Measurements from ENCODE around the gene NIPAL3.

Gene NIPAL3

GRCh38 chr1:24427545-24427862 is 11.9 kb downstream of the NIPAL3 start:
- no peak overlapping the region for H3K4me3 ChIP-seq (ENCODE audit: low read depth, low read length)
- no peak for DNase-seq (ENCODE audit: low read depth, low spot score)
- CTCF ChIA-PET: no interaction called here
- POLR2A ChIA-PET: no interaction called here
- no peak for TF ChIP-seq CTCF (IDR thresholded peaks at IDR 0.05; ENCODE audit: insufficient read depth, low read length, missing control alignments)

GRCh38 chr1:24435782-24436365 is 20.3 kb downstream of the NIPAL3 start:
- ChIA-PET CTCF (no interaction called here), POLR2A (no interaction called here)
- DNase-seq (ENCODE audit: low read depth, low spot score): no peak
- TF ChIP-seq CTCF (IDR thresholded peaks at IDR 0.05; ENCODE audit: insufficient read depth, low read length, missing control alignments): no peak
- H3K4me3 ChIP-seq (ENCODE audit: low read depth, low read length): no peak overlapping the region

GRCh38 chr1:24437631-24438396 is 22.2 kb downstream of the NIPAL3 start:
- CTCF ChIA-PET: interaction anchor here (1.2 kb wide), 1 partner anchor 21 kb away, joined by 3 read pairs; no protein-coding TSS in a partner anchor
- TF ChIP-seq CTCF (IDR thresholded peaks at IDR 0.05; ENCODE audit: insufficient read depth, low read length, missing control alignments): no peak
- DNase-seq (ENCODE audit: low read depth, low spot score): no peak
- H3K4me3 ChIP-seq (ENCODE audit: low read depth, low read length): no peak overlapping the region
- POLR2A ChIA-PET: interaction anchor here (1.1 kb wide), 1 partner anchor 14 kb away, joined by 3 read pairs; no protein-coding TSS in a partner anchor

- ChIA-PET CTCF (interaction anchor here (1.2 kb wide), 1 partner anchor 21 kb away, joined by 3 read pairs; no protein-coding TSS in a partner anchor), POLR2A (interaction anchor here (1.1 kb wide), 1 partner anchor 14 kb away, joined by 3 read pairs; no protein-coding TSS in a partner anchor)
- TF ChIP-seq CTCF (IDR thresholded peaks at IDR 0.05; ENCODE audit: insufficient read depth, low read length, missing control alignments): no peak
- no peak overlapping the region for H3K4me3 ChIP-seq (ENCODE audit: low read depth, low read length)
- no peak for DNase-seq (ENCODE audit: low read depth, low spot score)
Observed at GRCh38 chr1:24438423-24438901, 22.9 kb downstream of the NIPAL3 start.

- POLR2A ChIA-PET: no interaction called here
- no peak for TF ChIP-seq CTCF (IDR thresholded peaks at IDR 0.05; ENCODE audit: insufficient read depth, low read length, missing control alignments)
- CTCF ChIA-PET: interaction anchor here (1.2 kb wide), 1 partner anchor 18 kb away, joined by 3 read pairs; no protein-coding TSS in a partner anchor
- no peak for DNase-seq (ENCODE audit: low read depth, low spot score)
- H3K4me3 ChIP-seq (ENCODE audit: low read depth, low read length): no peak overlapping the region
Observed at GRCh38 chr1:24440436-24440835, 24.8 kb downstream of the NIPAL3 start.

- DNase-seq (ENCODE audit: low read depth, low spot score): no peak
- POLR2A ChIA-PET: no interaction called here
Observed at GRCh38 chr1:24441480-24441879, 25.9 kb downstream of the NIPAL3 start.

More at GRCh38 chr1:24441480-24441879, 25.9 kb downstream of the NIPAL3 start:
- H3K4me3 ChIP-seq (ENCODE audit: low read depth, low read length): no peak overlapping the region
- TF ChIP-seq CTCF (IDR thresholded peaks at IDR 0.05; ENCODE audit: insufficient read depth, low read length, missing control alignments): no peak
- CTCF ChIA-PET: interaction anchor here (1.2 kb wide), 2 partner anchors 19 to 292 kb away, joined by 3 read pairs; no protein-coding TSS in a partner anchor
